Measurements from ENCODE around the gene FSD2. TPM values are rescaled to one million over a fixed set of nuclear protein-coding genes. Genes with fewer than 3 reads are reported as not detected.

The FSD2 gene
- total and polyA plus RNA-seq, 10 of the 15 experiments (the other 5 are each of a cell fraction or from before 2014, with no cell fraction given) = under 0.01 to 0.39 (median 0.07) TPM; not detected in 3

- WGBS (ENCODE audit: insufficient coverage, insufficient replicate concordance, low lambda C conversion rate, missing lambda C conversion rate) = 0% methylated on average over 3 of the region's 3 CpGs
- no peak overlapping the region for H3K9ac ChIP-seq (ENCODE audit: control insufficient read depth, insufficient read depth, low read length)
- H4K20me1 ChIP-seq (ENCODE audit: control insufficient read depth, insufficient read depth) = no peaks in the 10 kb centered on the region
- 0 out of 2 replicates have a peak, but pooled peaks cover 4% of the 10 kb centered on the region for H3K4me1 ChIP-seq (ENCODE audit: control insufficient read depth, insufficient read depth, low read length)
- no peaks in the 10 kb centered on the region for H3K9me3 ChIP-seq (replicated peaks; ENCODE audit: control insufficient read depth, insufficient read depth, low read length)
- ATAC-seq = no peak
- no peaks in the 10 kb centered on the region for H3K36me3 ChIP-seq (ENCODE audit: control insufficient read depth in 2 of 2, insufficient read depth in 2 of 2, low read length in 1 of 2)
- H3K4me3 ChIP-seq = no peak overlapping the region
- ChIA-PET SMC1A (ENCODE audit: uncharacterized antibody, unreplicated experiment) (interaction anchor here (0.5 to 0.9 kb wide), 2 partner anchors 291 to 296 kb away, joined by 3 to 4 read pairs; no protein-coding TSS in a partner anchor), RAD21 (ENCODE audit: unreplicated experiment) (no interaction called here), CTCF (no interaction called here), POLR2A (interaction anchor here (0.5 kb wide), 1 partner anchor 62 kb away, joined by 6 read pairs; no protein-coding TSS in a partner anchor)
- intact Hi-C loops (cut with micrococcal nuclease; ENCODE audit: unreplicated experiment) (no loop called here), in situ Hi-C loops (cut with MboI) (no loop called here)
- H3K27ac ChIP-seq (ENCODE audit: control insufficient read depth, insufficient read depth) = no peak overlapping the region
- no peaks in the 10 kb centered on the region for H3K79me2 ChIP-seq (ENCODE audit: control insufficient read depth, insufficient read depth, low read length)
- no peak overlapping the region for H2AFZ ChIP-seq (ENCODE audit: control insufficient read depth, low read depth, low read length)
- no peak overlapping the region for H3K4me2 ChIP-seq (ENCODE audit: control insufficient read depth, insufficient read depth)
- no peak for DNase-seq (ENCODE audit: low read depth, low spot score)
- FAIRE-seq = no peak
- TF ChIP-seq ZNF384 (IDR thresholded peaks at IDR 0.05; ENCODE audit: borderline replicate concordance, low read depth, low read length) (no peak), JUND (IDR thresholded peaks at IDR 0.05; ENCODE audit: low read depth, low read length) (no peak), MTA3 (IDR thresholded peaks at IDR 0.05; ENCODE audit: borderline replicate concordance, low read length) (no peak), ETV6 (conservative IDR thresholded peaks at IDR 0.05 in 1 of 2, IDR thresholded peaks at IDR 0.05 in 1 of 2; ENCODE audit: borderline replicate concordance in 1 of 2, low read depth in 1 of 2) (no peak), BCLAF1 (IDR thresholded peaks at IDR 0.05) (no peak), IKZF1 (conservative IDR thresholded peaks at IDR 0.05) (no peak), WRNIP1 (IDR thresholded peaks at IDR 0.05; ENCODE audit: borderline replicate concordance, low read depth, low read length) (no peak), SMAD1 (IDR thresholded peaks at IDR 0.05; ENCODE audit: low read depth, partially characterized antibody) (no peak), TCF12 (IDR thresholded peaks at IDR 0.05; ENCODE audit: low read depth, low read length) (no peak), STAT1 (conservative IDR thresholded peaks at IDR 0.05) (no peak), CHD4 (IDR thresholded peaks at IDR 0.05) (no peak), NFYB (IDR thresholded peaks at IDR 0.05; ENCODE audit: insufficient read depth, low read depth, low read length) (no peak)
- no peaks in the 10 kb centered on the region; a peak in 1 of 4 replicates for H3K27me3 ChIP-seq (replicated peaks in 1 of 2; ENCODE audit: control insufficient read depth in 2 of 2, insufficient read depth in 2 of 2, low read length in 1 of 2)
- no TSS peak for BruUV-seq (replicated peaks)
Measured at GRCh38 chr15:82712036-82712435, 93.8 kb downstream of the FSD2 start.

Data from GM12878 (cell line).